Stomach (tissue), 4 donors: ENCODE measurements around the gene HAPSTR1.

Experiments used
- CTCF ChIP-seq, 7 experiments: fragments of 450-650 bp in 4 of 7; fragments of 200-600 bp in 3 of 7; sonication (generic) in 3 of 7; IDR thresholded peaks; one replicate each; pipeline ENCODE4 v1.5.1; 2016 to 2019; ENCODE audit warnings: antibody characterized with exemption in 7 of 7, control low read depth in 2 of 7, mild to moderate bottlenecking in 1 of 7
- EP300 ChIP-seq: sonication (generic); formaldehyde crosslinking; IDR thresholded peaks from one replicate; pipeline ENCODE4 v1.6.1; 2017; ENCODE audit warnings: antibody characterized with exemption

- TF ChIP-seq CTCF (IDR thresholded peaks at IDR 0.05) = no peak
- TF ChIP-seq EP300 = no peak
Observed at GRCh38 chr16:9075299-9076071, 16.0 kb upstream of the HAPSTR1 start.
